NCI-H128 (cell line): ENCODE results near the gene CCT5.
"Not testable (repeated sequence)": the region's sequence is repeated elsewhere in the genome, so short reads cannot be mapped to it uniquely, and the experiment has no call there.

ENCODE experiments used
- DNase-seq: peaks from one replicate; lab custom pipeline; 2025; ENCODE audit not compliant: unreplicated experiment; lab: John Stamatoyannopoulos, UW

The CCT5 gene

DNA sequence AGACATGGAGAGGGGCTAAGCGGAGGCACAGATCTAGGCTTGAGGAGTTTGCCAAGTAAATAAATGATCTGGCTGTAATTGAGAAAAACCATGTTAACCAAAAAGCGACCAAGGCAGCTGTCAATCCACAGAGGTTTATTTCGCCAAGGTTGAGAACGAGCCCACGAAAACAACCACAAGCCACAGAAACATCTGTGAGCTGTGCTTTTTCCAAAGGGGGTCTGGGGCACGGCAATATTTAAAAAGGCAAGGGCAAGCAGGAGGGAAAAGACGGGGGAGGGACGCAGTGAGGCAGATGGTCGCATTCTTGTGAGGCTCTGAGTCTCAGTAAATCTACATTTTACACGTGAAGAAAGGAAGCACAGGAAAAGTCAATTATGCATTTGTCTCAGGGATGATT lies 25.4 kb downstream of the CCT5 start:
- DNase-seq: no peak

GRCh38 chr5:10275991-10276390 lies 25.9 kb downstream of the CCT5 start:
- DNase-seq: no peak

- DNase-seq: no peak
Measured at GRCh38 chr5:10276691-10277090, 26.6 kb downstream of the CCT5 start.

GRCh38 chr5:10277773-10278630 lies 27.9 kb downstream of the CCT5 start:
- DNase-seq: no peak

- DNase-seq: no peak
Measured at GRCh38 chr5:10278658-10279279, 28.7 kb downstream of the CCT5 start.

GRCh38 chr5:10279328-10279727 lies 29.2 kb downstream of the CCT5 start:
- DNase-seq: no peak

DNA sequence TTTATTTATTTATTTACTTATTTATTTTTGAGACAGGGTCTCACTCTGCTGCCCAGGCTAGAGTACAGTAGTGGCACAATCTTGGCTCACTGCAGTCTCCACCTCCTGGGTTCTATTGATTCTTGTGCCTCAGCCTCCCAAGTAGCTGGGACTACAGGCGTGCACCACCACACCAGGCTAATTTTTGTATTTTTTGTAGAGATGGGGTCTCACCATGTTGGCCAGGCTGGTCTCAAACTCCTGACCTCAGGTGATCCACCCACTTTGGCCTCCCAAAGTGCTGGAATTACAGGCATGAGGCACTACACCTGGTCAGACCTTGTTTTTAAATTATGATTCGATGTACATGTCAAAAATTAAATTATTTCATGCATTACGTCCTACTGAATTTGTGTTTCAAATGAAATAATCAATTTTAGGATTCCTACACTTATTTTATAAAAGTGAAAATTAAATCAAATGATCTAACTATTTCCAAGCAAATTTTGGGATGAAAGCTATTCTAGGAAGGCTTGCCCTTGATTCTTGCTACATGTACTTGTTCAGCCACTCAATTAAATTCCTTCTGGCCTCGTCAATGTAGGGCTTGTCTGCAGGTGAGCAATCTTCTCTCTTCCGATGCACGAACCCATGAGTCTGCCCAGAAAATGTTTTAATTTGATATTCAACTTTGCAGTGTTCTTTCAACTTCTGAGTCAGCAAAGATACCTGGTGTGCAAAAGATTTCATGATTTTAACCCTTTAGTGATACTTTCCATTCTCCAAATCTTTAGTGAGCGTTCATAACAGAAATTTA lies 30.0 kb downstream of the CCT5 start:
- DNase-seq: no peak

DNA sequence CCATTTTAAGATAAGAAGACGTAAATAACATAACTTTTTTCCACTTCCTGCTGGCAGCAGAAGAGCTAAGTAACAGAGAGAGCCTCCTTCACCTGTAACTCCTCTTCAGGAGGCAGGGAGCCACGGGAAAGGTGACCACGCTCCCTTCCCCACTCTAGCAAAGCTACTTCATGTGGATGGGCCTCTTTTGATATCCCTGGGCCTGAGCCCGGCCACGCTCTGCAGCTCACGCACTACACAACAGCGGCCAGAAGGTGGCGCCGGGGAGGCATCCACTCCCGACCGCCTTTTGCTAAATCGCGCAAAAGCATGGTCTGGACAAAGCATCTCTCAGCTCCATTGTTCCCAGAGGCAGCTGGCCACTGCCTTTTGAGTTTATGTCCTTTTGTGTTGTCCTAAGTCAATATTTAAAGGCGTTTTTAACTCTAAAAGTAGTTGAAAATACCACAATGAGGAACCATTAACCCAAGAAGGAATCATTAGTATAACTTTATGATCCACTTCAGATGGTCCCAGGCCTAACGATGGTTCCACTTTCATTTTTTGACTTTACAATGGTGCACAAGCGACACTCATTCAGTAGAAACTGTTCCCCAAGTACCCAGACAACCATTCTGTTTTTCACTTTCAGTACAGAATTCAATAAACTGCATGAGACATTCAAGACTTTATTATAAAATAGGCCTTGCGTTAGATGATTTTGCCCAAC lies 34.0 kb downstream of the CCT5 start:
- DNase-seq: peak; percentile 78

- not testable (repeated sequence) for DNase-seq
Measured at GRCh38 chr5:10285362-10285761, 35.3 kb downstream of the CCT5 start.

DNA sequence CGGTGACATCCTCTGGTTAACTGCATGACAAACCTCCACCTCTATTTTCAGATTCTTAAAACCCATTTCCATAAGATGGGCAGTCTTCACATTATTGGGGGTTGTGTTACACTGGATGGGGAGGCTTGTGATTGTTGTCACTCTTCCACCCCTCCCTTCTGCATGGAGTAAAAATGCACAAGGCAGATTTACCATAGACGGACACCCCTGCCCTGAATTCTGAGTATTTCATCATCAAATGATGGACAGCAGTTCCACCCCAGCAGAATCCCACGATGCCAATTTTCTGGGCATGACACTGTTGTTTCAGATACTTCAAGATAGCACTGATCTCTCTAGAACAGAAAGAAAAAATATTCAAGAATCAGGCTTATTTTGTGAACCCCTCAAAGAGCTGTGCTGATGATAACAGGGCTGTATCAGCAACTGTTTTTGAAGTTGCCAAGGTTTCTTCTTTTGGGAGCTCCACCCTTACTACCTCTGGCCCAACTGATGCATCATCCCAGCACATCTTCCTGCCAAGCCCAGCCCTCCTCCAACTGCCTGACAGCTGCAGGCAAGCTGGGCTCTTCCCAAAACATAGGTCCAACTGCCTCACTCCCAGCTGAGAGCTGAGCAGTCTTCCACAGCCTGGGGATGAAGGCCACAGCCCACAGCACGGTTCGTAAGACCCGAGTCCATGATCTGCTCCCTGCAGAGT lies 36.2 kb downstream of the CCT5 start:
- DNase-seq: no peak

- no peak for DNase-seq
Measured at GRCh38 chr5:10286862-10287227, 36.8 kb downstream of the CCT5 start.

GRCh38 chr5:10288592-10289219 lies 38.6 kb downstream of the CCT5 start:
- DNase-seq: peak; percentile 98

DNA sequence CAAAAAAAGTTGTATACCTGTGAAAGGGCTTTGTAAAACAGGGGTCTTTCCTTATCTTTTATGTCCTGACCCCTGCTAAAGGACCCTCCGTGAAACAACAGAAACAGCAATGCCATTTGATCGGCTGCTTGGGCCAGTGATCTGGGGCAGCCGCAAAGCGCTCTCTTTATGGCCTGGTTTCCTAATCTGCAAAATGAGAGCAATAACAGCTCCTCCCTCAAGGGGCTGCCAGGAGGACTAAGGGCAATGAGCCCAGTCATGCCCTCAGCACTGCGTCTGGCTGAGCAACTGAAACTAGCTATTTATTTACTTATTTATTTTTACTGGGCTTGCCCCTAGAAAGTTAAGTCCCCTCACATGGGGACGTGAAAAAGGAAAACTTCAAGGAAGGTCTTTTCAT lies 39.3 kb downstream of the CCT5 start:
- no peak for DNase-seq

DNA sequence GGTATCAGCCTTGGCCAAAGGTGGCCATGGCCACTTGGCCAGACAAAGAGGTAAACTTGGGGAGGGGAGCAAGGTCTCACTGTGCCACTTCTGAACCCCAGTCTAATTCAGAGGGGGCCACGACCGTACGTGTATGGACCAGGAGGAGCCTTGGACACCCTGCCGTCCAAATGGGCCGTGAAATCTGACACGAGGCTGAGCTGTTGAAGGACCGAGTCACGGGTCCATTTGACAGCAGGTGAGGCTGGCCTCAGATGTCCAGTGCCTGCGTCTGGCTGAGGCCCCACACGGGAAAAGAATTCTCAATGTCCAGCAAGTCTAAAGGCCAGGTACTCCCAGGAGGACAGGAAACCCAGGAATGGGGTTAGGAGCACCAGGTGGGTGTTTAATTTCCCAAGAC lies 39.9 kb downstream of the CCT5 start:
- no peak for DNase-seq

DNA sequence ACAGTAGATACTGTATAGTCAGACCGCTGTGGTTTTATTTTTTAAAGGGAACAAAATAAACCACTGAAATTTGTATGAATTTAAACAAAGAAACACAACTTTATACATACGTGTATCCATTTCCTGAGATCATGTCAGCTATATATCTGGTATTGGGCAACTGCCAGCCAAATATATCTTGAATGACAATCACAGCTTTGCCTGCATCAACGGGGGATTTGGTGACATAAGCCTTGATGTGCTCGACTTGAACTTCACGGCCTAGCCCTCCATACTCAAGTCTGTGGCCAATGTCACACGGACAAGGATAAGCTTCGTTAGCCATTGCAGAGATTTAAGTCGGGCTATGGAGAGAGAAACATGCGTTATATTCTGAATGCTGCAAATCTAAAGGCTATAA lies 40.4 kb downstream of the CCT5 start:
- DNase-seq: no peak

DNA sequence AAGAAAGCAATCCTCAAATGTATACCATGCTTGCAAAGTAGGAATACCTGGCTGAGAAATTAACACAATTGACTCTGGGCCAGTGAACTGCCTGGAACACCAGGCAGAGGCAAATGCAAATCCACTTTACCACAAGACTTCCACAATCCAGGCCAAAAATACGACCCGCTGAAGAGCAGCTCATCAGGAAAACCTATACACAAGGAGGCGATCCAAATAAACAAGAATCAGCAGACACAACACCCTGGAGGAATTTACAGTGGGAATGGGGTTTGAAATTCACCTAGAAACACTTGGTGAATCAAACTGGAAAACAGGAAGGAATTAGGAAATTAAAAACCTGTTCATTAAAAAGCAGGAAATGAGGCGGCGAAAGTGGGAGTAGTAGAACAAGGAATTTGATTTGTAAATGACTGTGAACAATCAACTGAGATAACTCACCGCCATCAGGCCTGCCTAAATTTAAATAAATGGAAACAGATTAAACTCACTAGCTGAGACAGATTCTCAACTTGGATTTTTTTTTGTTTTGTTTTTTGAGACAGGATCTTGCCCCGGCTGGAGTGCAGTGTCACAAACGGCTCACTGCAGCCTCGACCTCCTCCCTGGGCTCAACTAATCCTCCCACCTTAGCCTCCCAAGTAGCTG lies 41.7 kb downstream of the CCT5 start:
- DNase-seq: no peak

- no peak for DNase-seq
Measured at GRCh38 chr5:10293907-10294662, 44.0 kb downstream of the CCT5 start.

DNA sequence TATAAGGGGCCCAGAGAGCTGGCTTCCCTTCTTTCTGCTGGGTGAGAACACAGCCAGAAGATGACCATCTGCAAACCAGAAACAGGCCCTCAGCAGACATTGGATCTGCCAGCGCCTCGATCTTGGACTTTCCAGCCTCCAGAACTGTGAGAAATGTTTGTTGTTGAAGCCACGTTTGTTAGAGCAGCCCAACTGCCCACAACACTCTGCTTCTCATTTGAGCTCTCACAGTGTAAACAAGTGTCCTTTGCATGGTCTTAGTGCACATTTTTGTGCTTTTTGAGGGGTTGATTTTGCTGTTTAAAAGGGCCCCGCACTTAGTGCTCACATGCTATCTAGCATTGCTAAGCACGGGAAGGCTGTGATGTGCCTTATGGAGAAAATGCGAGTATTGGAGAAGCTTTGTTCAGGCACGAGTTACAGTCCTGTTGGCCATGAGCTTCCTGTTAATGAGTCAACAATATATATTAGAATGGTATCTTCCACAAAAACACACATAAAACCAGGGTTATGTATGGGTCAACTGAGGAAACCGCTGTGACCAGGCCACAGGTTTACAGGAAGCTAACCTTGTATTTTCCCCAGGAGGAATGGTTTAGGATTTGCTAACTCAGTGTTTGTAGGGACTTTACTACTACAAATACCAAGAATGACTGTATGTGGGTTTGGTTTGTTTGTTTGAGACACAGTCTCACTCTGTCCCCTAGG lies 45.7 kb downstream of the CCT5 start:
- DNase-seq: no peak
